CD4-positive, alpha-beta T cell (primary cell): Measurements from ENCODE around the gene FGF14. TPM values are rescaled to one million over a fixed set of nuclear protein-coding genes. Genes with fewer than 3 reads are reported as not detected.

Source experiments
- ATAC-seq: fragments of 200-7000 bp; cut with Tn5 transposase; one replicate; pipeline ENCODE4 v1.10.0; 2022; ENCODE audit warnings: mild to moderate bottlenecking; ENCODE audit not compliant: poor library complexity
- CTCF ChIA-PET: fragments of 350-600 bp; sonication (Branson Sonifier 250); formaldehyde crosslinking; loops from one replicate; lab custom pipeline; 2021; ENCODE audit warnings: antibody characterized with exemption, inconsistent platforms; lab: Charles Lee
- POLR2A ChIA-PET: fragments of 350-600 bp; sonication (Branson Sonifier 250); formaldehyde crosslinking; loops from one replicate; lab custom pipeline; 2021; ENCODE audit warnings: antibody characterized with exemption, inconsistent platforms; lab: Charles Lee
- DNase-seq, 14 experiments: peaks; one replicate each; pipeline ENCODE4 v3.0.0-alpha.2; 2013 to 2020; ENCODE audit warnings: mixed read lengths in 2 of 14
- H3K27ac ChIP-seq, 2 donors: one replicate each; pipeline versions ENCODE4 v1.5.1 to v1.7.0; 2013; ENCODE audit warnings: low read length in 2 of 2, low read depth in 1 of 2, mild to moderate bottlenecking in 1 of 2
- H3K27me3 ChIP-seq, 2 experiments: 1 replicate in 1 of 2; 2 replicates in 1 of 2; pipeline versions ENCODE4 v1.6.1 to v1.7.0; 2013; ENCODE audit warnings: low read length in 2 of 2, control low read depth in 1 of 2, mild to moderate bottlenecking in 1 of 2, moderate library complexity in 1 of 2; ENCODE audit not compliant: insufficient read depth in 2 of 2, control insufficient read depth in 1 of 2
- H3K36me3 ChIP-seq: one replicate; pipeline ENCODE4 v1.6.1; 2013; ENCODE audit warnings: low read length, control low read depth; ENCODE audit not compliant: insufficient read depth
- H3K4me1 ChIP-seq: one replicate; pipeline ENCODE4 v1.6.1; 2013; ENCODE audit warnings: low read length, control low read depth; ENCODE audit not compliant: insufficient read depth
- H3K4me3 ChIP-seq: one replicate; pipeline ENCODE4 v1.5.1; 2013; ENCODE audit warnings: mild to moderate bottlenecking, low read length, moderate library complexity
- H3K9me3 ChIP-seq, 2 experiments: 1 replicate in 1 of 2; 2 replicates in 1 of 2; pipeline versions ENCODE4 v1.6.1 to v1.7.0; 2013; ENCODE audit warnings: low read length in 2 of 2, mild to moderate bottlenecking in 2 of 2, control low read depth in 1 of 2, moderate library complexity in 1 of 2; ENCODE audit not compliant: control insufficient read depth in 1 of 2, insufficient read depth in 1 of 2
- H3K27ac Mint-ChIP-seq: one replicate; pipeline ENCODE4 v1.8.0; 2020; ENCODE audit warnings: mixed read lengths
- H3K27me3 Mint-ChIP-seq: one replicate; pipeline ENCODE4 v1.8.0; 2021; ENCODE audit warnings: mixed read lengths
- H3K36me3 Mint-ChIP-seq: one replicate; pipeline ENCODE4 v1.8.0; 2021; ENCODE audit warnings: low read depth, mixed read lengths
- H3K4me1 Mint-ChIP-seq: one replicate; pipeline ENCODE4 v1.8.0; 2021; ENCODE audit warnings: low read depth, mixed read lengths
- H3K4me3 Mint-ChIP-seq: one replicate; pipeline ENCODE4 v1.8.0; 2020; ENCODE audit warnings: mild to moderate bottlenecking, mixed read lengths
- H3K9me3 Mint-ChIP-seq: one replicate; pipeline ENCODE4 v1.8.0; 2020; ENCODE audit warnings: mixed read lengths
- CTCF ChIP-seq: fragments of 200-600 bp; IDR thresholded peaks from one replicate; pipeline ENCODE4 v1.8.0; 2022; ENCODE audit warnings: antibody characterized with exemption, mild to moderate bottlenecking
- intact Hi-C, 2 experiments: fragments of 100-400 bp; cut with DNase I in 1 of 2; cut with micrococcal nuclease in 1 of 2; formaldehyde crosslinking; loops; one replicate each; pipeline versions ENCODE4 v1.15.1 to v1.9.0; 2023 to 2025; cut with DNase I, micrococcal nuclease
- total RNA-seq, 174 experiments: library from RNA in 2 of 174; stranded (reverse) in 2 of 174; gene quantifications; one replicate each; pipeline ENCODE4 v1.2.3 and lab custom pipeline; 2021 to 2026

FGF14 gene
- total RNA-seq, 2 experiments from 2014 or later, result not detected

- H3K27me3 Mint-ChIP-seq, result peaks cover 9% of the 10 kb centered on the region
- ChIA-PET CTCF (no interaction called here), POLR2A (no interaction called here)
- no peaks in the 10 kb centered on the region for H3K27me3 ChIP-seq
- H3K36me3 Mint-ChIP-seq, result no peaks in the 10 kb centered on the region
- peaks cover 0 to 4% of the 10 kb centered on the region in 2 experiments for H3K9me3 ChIP-seq
- ATAC-seq, result no peak
- no peaks in the 10 kb centered on the region for H3K9me3 Mint-ChIP-seq
- TF ChIP-seq CTCF, result no peak
- H3K4me1 ChIP-seq, result no peaks in the 10 kb centered on the region
- intact Hi-C loops, result no loop called here
- no peak overlapping the region for H3K27ac Mint-ChIP-seq
- H3K27ac ChIP-seq, result no peak overlapping the region
- H3K4me3 ChIP-seq, result no peak overlapping the region
- H3K36me3 ChIP-seq, result no peaks in the 10 kb centered on the region
- DNase-seq, result no peak
- no peaks in the 10 kb centered on the region for H3K4me1 Mint-ChIP-seq
- no peak overlapping the region for H3K4me3 Mint-ChIP-seq
Observed at GRCh38 chr13:102128216-102128810, 273.5 kb downstream of the FGF14 start.

- Mint-ChIP-seq H3K27me3 (peaks cover 4% of the 10 kb centered on the region), H3K4me1 (no peaks in the 10 kb centered on the region), H3K4me3 (no peak overlapping the region), H3K9me3 (no peaks in the 10 kb centered on the region), H3K36me3 (no peaks in the 10 kb centered on the region), H3K27ac (no peak overlapping the region)
- intact Hi-C loops, result no loop called here
- ATAC-seq (no peak), DNase-seq (no peak)
- POLR2A ChIA-PET, result no interaction called here
- H3K27ac ChIP-seq, result no peak overlapping the region
- TF ChIP-seq CTCF, result no peak
- H3K9me3 ChIP-seq, result peaks cover 0 to 4% of the 10 kb centered on the region in 2 experiments
- H3K27me3 ChIP-seq, result no peaks in the 10 kb centered on the region
- CTCF ChIA-PET, result no interaction called here
- no peaks in the 10 kb centered on the region for H3K4me1 ChIP-seq
- H3K4me3 ChIP-seq, result no peak overlapping the region
- no peaks in the 10 kb centered on the region for H3K36me3 ChIP-seq
Observed at GRCh38 chr13:102127153-102127552, 274.7 kb downstream of the FGF14 start.

- intact Hi-C loops, result no loop called here
- H3K4me3 ChIP-seq, result no peak overlapping the region
- CTCF ChIA-PET, result no interaction called here
- H3K9me3 ChIP-seq, result no peaks in the 10 kb centered on the region
- H3K27me3 ChIP-seq, result no peaks in the 10 kb centered on the region
- Mint-ChIP-seq H3K27ac (no peak overlapping the region), H3K4me1 (no peaks in the 10 kb centered on the region), H3K4me3 (no peak overlapping the region), H3K9me3 (no peaks in the 10 kb centered on the region), H3K36me3 (no peaks in the 10 kb centered on the region), H3K27me3 (no peaks in the 10 kb centered on the region)
- DNase-seq, result no peak
- H3K27ac ChIP-seq, result no peak overlapping the region
- POLR2A ChIA-PET, result no interaction called here
- ATAC-seq, result no peak
- H3K36me3 ChIP-seq, result no peaks in the 10 kb centered on the region
- TF ChIP-seq CTCF, result no peak
- no peaks in the 10 kb centered on the region for H3K4me1 ChIP-seq
Observed at GRCh38 chr13:102122147-102122546, 279.7 kb downstream of the FGF14 start.
